H1 (cell line): ENCODE measurements around the gene CHD6. TPM values are rescaled to one million over a fixed set of nuclear protein-coding genes. Genes with fewer than 3 reads are reported as not detected.

ENCODE experiments used
- CTCF ChIA-PET: fragments of 300-600 bp; sonication (Branson Sonifier 250); formaldehyde crosslinking; loops from one replicate; lab custom pipeline; 2021; ENCODE audit not compliant: partially characterized antibody; lab: Charles Lee
- POLR2A ChIA-PET: fragments of 300-600 bp; sonication (Branson Sonifier 250); formaldehyde crosslinking; loops from one replicate; lab custom pipeline; 2021; ENCODE audit warnings: inconsistent platforms; ENCODE audit not compliant: partially characterized antibody; lab: Charles Lee
- DNase-seq, 2 experiments: peaks; one replicate each; pipeline versions ENCODE4 v3.0.0 to v3.0.0-alpha.2; 2010 to 2022; ENCODE audit warnings: low spot score in 2 of 2, low read depth in 1 of 2, mixed read lengths in 1 of 2
- FAIRE-seq: peaks from 2 replicates; lab custom pipeline; 2011; peaks lifted over from hg19 to GRCh38; lab: Jason Lieb, UNC
- H2AFZ ChIP-seq: 2 replicates; pipeline ENCODE4 v1.8.1; 2012; ENCODE audit warnings: low read length, inconsistent platforms
- H2AK5ac ChIP-seq: 2 replicates; pipeline ENCODE4 v1.6.1; 2013; ENCODE audit warnings: low read depth, low read length
- H2BK120ac ChIP-seq: replicated peaks from 2 replicates; pipeline ENCODE3; 2013; ENCODE audit warnings: low read depth, low read length, inconsistent platforms
- H2BK12ac ChIP-seq: 2 replicates; pipeline ENCODE4 v1.6.1; 2013; ENCODE audit warnings: low read depth, low read length
- H2BK15ac ChIP-seq: 2 replicates; pipeline ENCODE4 v1.6.1; 2013; ENCODE audit warnings: low read length
- H2BK20ac ChIP-seq: 2 replicates; pipeline ENCODE4 v1.6.1; 2013; ENCODE audit warnings: low read length
- H2BK5ac ChIP-seq: 2 replicates; pipeline ENCODE4 v1.6.1; 2013; ENCODE audit warnings: low read depth, low read length
- H3K14ac ChIP-seq: 2 replicates; pipeline ENCODE4 v1.6.1; 2013; ENCODE audit warnings: inconsistent platforms; ENCODE audit not compliant: insufficient read length
- H3K18ac ChIP-seq: 2 replicates; pipeline ENCODE4 v1.6.1; 2013; ENCODE audit warnings: low read length; ENCODE audit errors: extremely low read depth
- H3K23ac ChIP-seq: 2 replicates; pipeline ENCODE4 v1.6.1; 2013; ENCODE audit warnings: inconsistent platforms; ENCODE audit not compliant: insufficient read length
- H3K23me2 ChIP-seq: 2 replicates; pipeline ENCODE4 v1.6.1; 2013; ENCODE audit warnings: low read depth, low read length
- H3K27ac ChIP-seq: 2 replicates; pipeline ENCODE4 v1.6.1; 2011; ENCODE audit warnings: low read depth, low read length, inconsistent platforms
- H3K27me3 ChIP-seq, 4 experiments: replicated peaks in 1 of 4; 1 replicate in 1 of 4; 2 replicates in 3 of 4; pipeline versions ENCODE4 v1.6.1 to v1.8.1; 2011 to 2013; ENCODE audit warnings: low read length in 3 of 4, mild to moderate bottlenecking in 3 of 4, inconsistent platforms in 2 of 4, mixed read lengths in 2 of 4, moderate library complexity in 1 of 4; ENCODE audit not compliant: control insufficient read depth in 3 of 4, insufficient read depth in 3 of 4; ENCODE audit errors: extremely low read depth in 1 of 4
- H3K36me3 ChIP-seq, 4 experiments: 2 replicates each; pipeline versions ENCODE4 v1.6.1 to v1.8.1; 2011 to 2013; ENCODE audit warnings: mild to moderate bottlenecking in 4 of 4, low read length in 3 of 4, moderate library complexity in 2 of 4, control low read depth in 1 of 4, inconsistent platforms in 1 of 4; ENCODE audit not compliant: insufficient read depth in 4 of 4, control insufficient read depth in 2 of 4
- H3K4ac ChIP-seq: replicated peaks from 2 replicates; pipeline ENCODE3; 2013; ENCODE audit warnings: low read length, low read depth, mixed read lengths, inconsistent platforms; ENCODE audit not compliant: insufficient read length
- H3K4me1 ChIP-seq, 4 experiments: replicated peaks in 1 of 4; 1 replicate in 1 of 4; 2 replicates in 3 of 4; pipeline versions ENCODE4 v1.6.1 to v1.8.1; 2011 to 2013; ENCODE audit warnings: low read length in 3 of 4, inconsistent platforms in 2 of 4, mixed read lengths in 1 of 4; ENCODE audit not compliant: insufficient read depth in 4 of 4, control insufficient read depth in 3 of 4
- H3K4me2 ChIP-seq, 2 experiments: 2 replicates each; pipeline versions ENCODE4 v1.6.1 to v1.8.1; 2011 to 2013; ENCODE audit warnings: low read depth in 2 of 2, low read length in 2 of 2, control low read depth in 1 of 2, inconsistent platforms in 1 of 2, mild to moderate bottlenecking in 1 of 2; ENCODE audit not compliant: insufficient read depth in 1 of 2
- H3K4me3 ChIP-seq, 4 experiments: fragments of 200-600, 300-600 bp in 1 of 4; sonication (generic), shearing (Covaris generic), sonication (Bioruptor Twin) in 1 of 4; 2 replicates each; pipeline versions ENCODE4 v1.5.1 to v1.8.1; 2011 to 2016; ENCODE audit warnings: low read length in 4 of 4, low read depth in 3 of 4, control low read depth in 2 of 4, inconsistent platforms in 2 of 4, mild to moderate bottlenecking in 2 of 4, mixed read lengths in 1 of 4, moderate library complexity in 1 of 4; ENCODE audit not compliant: insufficient read depth in 2 of 4; ENCODE audit errors: extremely low read depth in 1 of 4
- H3K56ac ChIP-seq: replicated peaks from 2 replicates; pipeline ENCODE3; 2013; ENCODE audit warnings: low read depth, mild to moderate bottlenecking, mixed read lengths, low read length, inconsistent platforms; ENCODE audit not compliant: insufficient read length
- H3K79me1 ChIP-seq: 2 replicates; pipeline ENCODE4 v1.6.1; 2013; ENCODE audit warnings: low read depth, low read length, control low read depth
- H3K79me2 ChIP-seq, 2 experiments: 2 replicates each; pipeline versions ENCODE4 v1.6.1 to v1.8.1; 2012 to 2013; ENCODE audit warnings: low read length in 2 of 2, mild to moderate bottlenecking in 2 of 2, inconsistent platforms in 1 of 2; ENCODE audit not compliant: insufficient read depth in 2 of 2, control insufficient read depth in 1 of 2
- H3K9ac ChIP-seq, 4 experiments: replicated peaks in 1 of 4; 1 replicate in 1 of 4; 2 replicates in 3 of 4; pipeline versions ENCODE4 v1.6.1 to v1.8.1; 2011 to 2013; ENCODE audit warnings: low read depth in 3 of 4, low read length in 3 of 4, control low read depth in 2 of 4, mild to moderate bottlenecking in 2 of 4, moderate library complexity in 2 of 4, inconsistent platforms in 1 of 4; ENCODE audit errors: extremely low read depth in 1 of 4
- H3K9me3 ChIP-seq, 2 experiments: 2 replicates each; pipeline versions ENCODE4 v1.6.1 to v1.8.1; 2012 to 2013; ENCODE audit warnings: mild to moderate bottlenecking in 2 of 2, moderate library complexity in 2 of 2, control low read depth in 1 of 2, inconsistent platforms in 1 of 2, low read depth in 1 of 2, low read length in 1 of 2, mixed read lengths in 1 of 2; ENCODE audit not compliant: insufficient read depth in 2 of 2
- H4K20me1 ChIP-seq, 2 experiments: replicated peaks in 1 of 2; 2 replicates each; pipeline versions ENCODE3 to v1.8.1; 2011 to 2013; ENCODE audit warnings: inconsistent platforms in 2 of 2, low read length in 2 of 2, mild to moderate bottlenecking in 1 of 2; ENCODE audit not compliant: insufficient read depth in 2 of 2, control insufficient read depth in 1 of 2
- H4K5ac ChIP-seq: 2 replicates; pipeline ENCODE4 v1.6.1; 2013; ENCODE audit warnings: low read length, low read depth, mixed read lengths, inconsistent platforms; ENCODE audit not compliant: insufficient read length
- H4K8ac ChIP-seq: 2 replicates; pipeline ENCODE4 v1.8.0; 2013; ENCODE audit warnings: mild to moderate bottlenecking, moderate library complexity, low read length, inconsistent platforms; ENCODE audit not compliant: insufficient read depth; ENCODE audit errors: extremely low read depth
- H4K91ac ChIP-seq: replicated peaks from 2 replicates; pipeline ENCODE3; 2013; ENCODE audit warnings: low read length, mixed read lengths, inconsistent platforms; ENCODE audit not compliant: insufficient read length
- GTF2F1 ChIP-seq: IDR thresholded peaks from 2 replicates; pipeline ENCODE4 v1.6.1; 2012; ENCODE audit warnings: low read depth, low read length, improper control_type of control experiment, borderline replicate concordance
- polyA plus RNA-seq, 7 experiments: library from polyadenylated mRNA; depleted of rRNA in 3 of 7; stranded (reverse) in 5 of 7; unstranded in 2 of 7; fragments of >200 nt in 5 of 7; fragments of 200-250 nt in 2 of 7; gene quantifications; 1 replicate in 5 of 7; 2 replicates in 1 of 7; 4 replicates in 1 of 7; pipeline versions ENCODE4 v1.2.1 to v1.2.3, GENCODE V29; 2011 to 2013; ENCODE audit warnings: missing spikeins in 2 of 7, mixed read lengths in 2 of 7
- total RNA-seq: library from RNA; stranded (reverse); fragmentation: NEBNext Ultra II Directional; extraction: Animal tissue kit (Norgen Biotek cat#: 25700); gene quantifications from 2 replicates; pipeline ENCODE4 v1.2.1, GENCODE V29; 2021

CHD6 gene
- total and polyA plus RNA-seq, 2 of the 8 experiments (the other 6 are each of a cell fraction or from before 2014, with no cell fraction given): 11.1 to 62.9 TPM

- no peak for FAIRE-seq
- H3K36me3 ChIP-seq: peaks cover 23 to 85% (median 65%) of the 10 kb centered on the region in 4 experiments; a peak in 7 of 8 replicates
Observed at GRCh38 chr20:41444821-41445220, 173.4 kb downstream of the CHD6 start.

More at GRCh38 chr20:41444821-41445220, 173.4 kb downstream of the CHD6 start:
- Histone ChIP-seq H4K91ac (no peak overlapping the region), H2BK120ac (no peak overlapping the region), H3K27me3 (no peaks in the 10 kb centered on the region), H3K9ac (no peak overlapping the region), H3K23me2 (no peaks in the 10 kb centered on the region), H4K5ac (no peak overlapping the region), H3K9me3 (no peaks in the 10 kb centered on the region), H3K27ac (no peak overlapping the region), H3K18ac (no peak overlapping the region), H3K56ac (no peak overlapping the region), H2AK5ac (no peak overlapping the region), H3K23ac (no peak overlapping the region), H3K79me2 (no peaks in the 10 kb centered on the region), H3K4me1 (no peaks in the 10 kb centered on the region), H3K4me2 (no peak overlapping the region), H3K14ac (no peak overlapping the region), H2BK5ac (no peak overlapping the region), H2AFZ (no peak overlapping the region), H4K20me1 (peaks cover 0 to 8% of the 10 kb centered on the region in 2 experiments), H2BK12ac (no peak overlapping the region), H2BK15ac (no peak overlapping the region), H2BK20ac (no peak overlapping the region), H3K4me3 (no peak overlapping the region), H3K4ac (no peak overlapping the region), H3K79me1 (no peaks in the 10 kb centered on the region), H4K8ac (no peak overlapping the region)
- POLR2A ChIA-PET: no interaction called here
- DNase-seq: no peak
- CTCF ChIA-PET: interaction anchor here (0.7 to 1.6 kb wide), 3 partner anchors 9 to 92 kb away, joined by 3 to 4 read pairs (median 3); no protein-coding TSS in a partner anchor
- TF ChIP-seq GTF2F1: no peak
